ENCODE measurements around the gene ST7.

The ST7 gene

DNA sequence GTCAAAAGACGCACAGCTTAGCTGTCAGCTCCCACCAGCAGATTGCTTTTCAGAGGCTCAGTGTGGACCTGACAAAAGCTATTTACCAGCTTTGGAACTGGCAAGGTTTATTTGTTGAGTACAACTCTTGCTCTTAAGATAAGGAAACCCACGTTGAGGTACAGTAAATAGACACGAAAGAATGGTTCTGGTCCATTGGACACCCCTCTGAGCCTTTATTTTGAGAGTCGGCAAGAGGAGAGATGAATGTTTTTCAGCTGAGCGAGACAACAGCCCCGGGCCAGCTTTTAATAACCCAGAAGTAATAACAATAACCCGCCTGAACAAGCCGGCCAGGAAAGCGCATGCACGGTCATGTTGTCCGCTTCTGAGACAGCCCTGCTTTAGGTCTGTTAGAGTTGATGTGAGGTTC lies 320.5 kb downstream of the ST7 start:
- no peak for DNase-seq (ENCODE audit: low spot score)

DNA sequence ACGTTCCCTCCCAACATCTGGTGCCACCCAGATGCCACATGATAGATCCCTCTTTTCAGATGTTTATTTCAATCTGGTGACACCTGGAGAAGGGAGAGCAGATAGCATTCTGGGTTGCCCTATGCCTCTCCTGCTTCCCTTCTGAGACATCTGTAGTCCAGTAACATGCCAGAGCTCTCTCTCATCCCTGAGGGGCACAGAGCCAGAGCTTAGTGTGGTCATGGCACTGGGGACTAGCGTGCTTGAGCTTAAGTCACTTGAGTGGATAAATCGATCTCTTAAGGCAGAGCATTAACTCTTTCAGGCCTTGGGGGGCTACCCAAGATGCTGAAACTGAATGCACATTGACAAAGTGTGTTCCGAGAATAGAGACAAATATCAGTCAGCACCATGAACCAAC lies 321.6 kb downstream of the ST7 start:
- DNase-seq (ENCODE audit: low spot score) = no peak

DNA sequence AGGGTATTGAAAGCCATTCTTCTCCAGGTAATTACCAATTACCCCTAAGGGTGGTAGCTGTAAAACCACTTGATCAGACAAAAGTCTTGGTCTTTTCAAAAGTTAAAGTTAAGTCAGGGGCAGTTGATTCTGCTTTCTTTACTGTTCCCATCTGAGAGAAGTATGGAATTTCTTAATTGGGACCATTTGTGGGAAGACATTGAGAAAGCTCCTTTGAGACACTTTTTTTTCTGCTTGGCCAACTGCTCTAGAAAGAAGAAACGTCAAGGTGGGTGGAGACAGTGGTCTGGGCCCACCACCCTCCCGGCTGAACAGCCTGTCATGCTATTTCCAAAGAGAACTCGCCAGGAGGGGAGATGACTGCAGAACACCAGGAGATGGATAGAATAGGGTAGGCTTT lies 324.3 kb downstream of the ST7 start:
- no peak for DNase-seq (ENCODE audit: low spot score)

DNA sequence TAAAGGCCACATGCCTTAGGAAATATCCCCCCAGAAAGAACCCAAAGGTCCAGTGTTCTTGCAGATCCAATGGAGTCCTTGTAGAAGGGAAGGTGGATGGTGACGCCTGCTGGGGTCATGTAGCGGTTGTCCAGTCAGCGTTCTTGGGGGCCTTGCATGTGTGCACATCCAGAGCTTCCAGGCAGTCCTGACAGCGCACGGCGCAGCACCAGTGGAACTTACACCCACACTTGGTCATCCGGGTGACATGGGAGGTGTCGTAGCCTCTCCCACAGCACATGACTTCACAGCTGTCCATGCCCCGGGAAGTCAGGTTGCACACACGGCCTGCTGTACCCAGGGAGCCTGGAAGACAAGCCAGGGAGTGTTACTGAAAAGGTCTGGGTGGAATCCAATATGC lies 324.7 kb downstream of the ST7 start:
- DNase-seq (ENCODE audit: low spot score) = no peak

DNA sequence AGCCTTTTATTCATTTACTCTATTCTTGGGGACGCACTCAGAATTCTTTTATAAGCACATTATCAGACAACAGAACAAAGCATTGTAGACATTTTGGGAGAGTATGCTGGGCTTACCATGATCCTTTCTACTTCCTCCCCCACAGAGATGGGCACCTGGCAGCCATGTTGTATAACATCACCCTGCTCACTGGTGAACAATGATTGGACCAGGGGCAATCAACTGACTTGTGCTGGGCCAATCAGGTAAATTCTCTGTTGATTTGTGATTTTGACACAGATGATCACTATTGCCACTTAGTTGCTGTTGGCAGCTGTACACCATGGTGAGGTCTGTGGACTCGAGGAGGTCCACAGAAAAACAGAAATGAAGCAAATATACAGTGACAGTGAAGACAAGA lies 325.9 kb downstream of the ST7 start:
- no peak for DNase-seq (ENCODE audit: low spot score)

Measured in AG08396 (cell line).